Prostate gland (tissue), 2 donors: ENCODE results near the gene CNDP2. TPM values are rescaled to one million over a fixed set of nuclear protein-coding genes. Genes with fewer than 3 reads are reported as not detected.
"Not testable (repeated sequence)": the region's sequence is repeated elsewhere in the genome, so short reads cannot be mapped to it uniquely, and the experiment has no call there.

Experiments
- DNase-seq: peaks from one replicate; pipeline ENCODE4 v3.0.0-alpha.2; 2019; ENCODE audit warnings: low spot score
- H3K27ac ChIP-seq, 2 donors: fragments of 200-600 bp; sonication (generic); 2 replicates each; pipeline ENCODE4 v1.5.1; 2017 to 2019
- H3K27me3 ChIP-seq: fragments of 200-600 bp; sonication (generic); replicated peaks from 2 replicates; pipeline ENCODE4 v1.5.1; 2019; ENCODE audit not compliant: insufficient read depth
- H3K36me3 ChIP-seq, 2 donors: fragments of 200-600 bp; sonication (generic); 1 replicate in 1 of 2; 2 replicates in 1 of 2; pipeline versions ENCODE4 v1.5.1 to v1.8.1; 2017 to 2019
- H3K4me1 ChIP-seq: fragments of 200-600 bp; sonication (generic); replicated peaks from 2 replicates; pipeline ENCODE4 v1.5.1; 2019
- H3K4me3 ChIP-seq, 2 donors: fragments of 200-600 bp; sonication (generic); 2 replicates each; pipeline ENCODE4 v1.5.1; 2017 to 2019
- H3K9me3 ChIP-seq: fragments of 200-600 bp; sonication (generic); 2 replicates; pipeline ENCODE4 v1.5.1; 2017
- POLR2A ChIP-seq: fragments of 450-650 bp; IDR thresholded peaks from one replicate; pipeline ENCODE4 v1.6.1; 2016; ENCODE audit warnings: antibody characterized with exemption, mild to moderate bottlenecking
- POLR2AphosphoS5 ChIP-seq: sonication (generic); formaldehyde crosslinking; IDR thresholded peaks from one replicate; pipeline ENCODE4 v1.6.1; 2017; ENCODE audit warnings: antibody characterized with exemption
- WGBS: methylation state at CpG from one replicate; pipeline ENCODE4 v1.1.5; 2018; 5-methylcytosine and 5-hydroxymethylcytosine counted together
- intact Hi-C: fragments of 100-400 bp; cut with DNase I; formaldehyde crosslinking; loops from one replicate; pipeline ENCODE4 v1.14.2; 2022
- total RNA-seq, 2 donors: library from RNA; depleted of rRNA; stranded (reverse); fragments of >200 nt; gene quantifications; one replicate each; pipeline ENCODE4 v1.1.0, GENCODE V29; 2016
- TF ChIP-seq, protein P1 (sequence below), 4 experiments: fragments of 200-600 bp in 2 of 4; fragments of 450-650 bp in 2 of 4; sonication (generic) in 2 of 4; IDR thresholded peaks; 1 replicate in 3 of 4; 2 replicates in 1 of 4; pipeline ENCODE4 v1.5.1; 2016 to 2019; ENCODE audit warnings: antibody characterized with exemption in 4 of 4, mild to moderate bottlenecking in 2 of 4, moderate library complexity in 2 of 4

The CNDP2 gene
- total RNA-seq, 2 donors from 2014 or later: 144 to 294 TPM

DNA sequence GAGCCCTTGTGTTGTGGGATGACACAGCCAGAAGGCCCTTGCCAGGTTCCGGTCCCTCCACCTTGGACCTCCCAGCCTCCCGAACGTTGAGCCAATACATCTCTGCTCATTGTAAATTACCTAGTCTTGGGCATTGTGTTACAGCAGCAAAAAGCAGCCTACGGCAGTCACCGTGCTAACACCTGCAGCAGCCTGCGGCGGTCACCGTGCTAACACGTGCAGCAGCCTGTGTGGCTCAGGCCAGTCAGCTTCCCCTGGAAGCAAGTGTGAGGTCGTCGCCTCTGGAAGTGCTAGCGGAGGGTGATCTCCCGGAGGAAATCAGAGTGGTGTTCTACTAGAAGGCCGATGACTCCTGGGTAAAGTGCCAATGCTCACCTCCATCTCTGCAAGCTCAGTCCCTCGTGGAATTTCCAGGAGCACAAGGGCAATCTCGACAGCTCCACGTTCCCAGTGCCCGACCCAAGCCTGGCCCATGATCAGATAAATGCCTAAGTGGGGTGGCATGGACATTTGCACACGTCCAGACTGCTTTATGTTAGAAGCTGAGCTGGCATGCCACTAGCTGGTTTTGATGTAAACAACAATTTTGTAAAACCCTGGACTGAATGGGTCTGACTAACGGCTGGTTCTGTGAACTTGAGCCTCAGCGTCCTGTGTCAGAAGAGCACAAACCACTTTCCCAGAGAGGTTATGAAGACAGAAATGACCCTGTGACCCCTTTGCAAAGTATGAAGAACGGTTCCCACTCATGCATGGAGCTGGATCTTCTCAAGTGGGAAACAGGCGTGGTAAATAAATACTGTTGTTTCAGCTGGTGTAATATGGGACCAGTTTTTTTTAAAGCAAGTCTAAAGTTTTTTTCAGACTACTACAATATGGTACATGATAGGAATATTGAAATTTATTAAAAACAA lies 26.7 kb downstream of the CNDP2 start:
- DNase-seq: no peak
- H3K27me3 ChIP-seq: no peaks in the 10 kb centered on the region
- H3K27ac ChIP-seq: no peak overlapping the region
- intact Hi-C loops: no loop called here
- no peaks in the 10 kb centered on the region for H3K9me3 ChIP-seq
- TF ChIP-seq POLR2AphosphoS5: no peak
- no peak for TF ChIP-seq POLR2A
- TF ChIP-seq, protein P1, sequence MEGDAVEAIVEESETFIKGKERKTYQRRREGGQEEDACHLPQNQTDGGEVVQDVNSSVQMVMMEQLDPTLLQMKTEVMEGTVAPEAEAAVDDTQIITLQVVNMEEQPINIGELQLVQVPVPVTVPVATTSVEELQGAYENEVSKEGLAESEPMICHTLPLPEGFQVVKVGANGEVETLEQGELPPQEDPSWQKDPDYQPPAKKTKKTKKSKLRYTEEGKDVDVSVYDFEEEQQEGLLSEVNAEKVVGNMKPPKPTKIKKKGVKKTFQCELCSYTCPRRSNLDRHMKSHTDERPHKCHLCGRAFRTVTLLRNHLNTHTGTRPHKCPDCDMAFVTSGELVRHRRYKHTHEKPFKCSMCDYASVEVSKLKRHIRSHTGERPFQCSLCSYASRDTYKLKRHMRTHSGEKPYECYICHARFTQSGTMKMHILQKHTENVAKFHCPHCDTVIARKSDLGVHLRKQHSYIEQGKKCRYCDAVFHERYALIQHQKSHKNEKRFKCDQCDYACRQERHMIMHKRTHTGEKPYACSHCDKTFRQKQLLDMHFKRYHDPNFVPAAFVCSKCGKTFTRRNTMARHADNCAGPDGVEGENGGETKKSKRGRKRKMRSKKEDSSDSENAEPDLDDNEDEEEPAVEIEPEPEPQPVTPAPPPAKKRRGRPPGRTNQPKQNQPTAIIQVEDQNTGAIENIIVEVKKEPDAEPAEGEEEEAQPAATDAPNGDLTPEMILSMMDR (IDR thresholded peaks at IDR 0.05): no peak
- H3K36me3 ChIP-seq: peaks cover 0 to 14% of the 10 kb centered on the region in 2 donors
- no peaks in the 10 kb centered on the region for H3K4me1 ChIP-seq
- H3K4me3 ChIP-seq: no peak overlapping the region
- 90% methylated on average over 23 of the region's 23 CpGs for WGBS

DNA sequence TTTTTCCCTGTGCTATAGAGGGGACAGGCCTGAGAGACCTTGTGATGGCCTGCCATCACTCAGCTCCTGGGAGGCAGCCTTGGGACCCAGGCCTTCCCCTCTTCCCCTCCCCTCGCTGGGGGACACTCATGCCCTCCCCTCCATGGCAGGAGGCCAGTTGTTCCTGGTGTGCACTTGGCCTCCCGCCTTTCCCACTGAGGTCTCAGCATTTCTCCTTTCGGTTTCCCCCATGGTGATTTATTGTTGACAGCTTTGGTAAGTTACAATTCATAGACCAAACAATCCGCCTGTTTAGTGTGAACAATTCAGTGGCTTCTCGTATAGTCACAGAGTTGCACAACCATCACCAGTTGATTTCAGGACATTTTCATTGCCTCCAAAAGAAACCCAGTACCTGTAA lies 27.9 kb downstream of the CNDP2 start:
- TF ChIP-seq POLR2A (no peak), POLR2AphosphoS5 (peak; percentile 29)
- TF ChIP-seq, protein P1 (IDR thresholded peaks at IDR 0.05): no peak
- 14% methylated on average over 5 of the region's 5 CpGs for WGBS
- no peaks in the 10 kb centered on the region for H3K9me3 ChIP-seq
- no peaks in the 10 kb centered on the region for H3K27me3 ChIP-seq
- H3K4me3 ChIP-seq: no peak overlapping the region
- H3K27ac ChIP-seq: peak overlapping the region in 1 of 2 donors; percentile 10
- H3K36me3 ChIP-seq: peaks cover 0 to 3% of the 10 kb centered on the region in 2 donors
- intact Hi-C loops: no loop called here
- DNase-seq: peak; percentile 30
- no peaks in the 10 kb centered on the region for H3K4me1 ChIP-seq

DNA sequence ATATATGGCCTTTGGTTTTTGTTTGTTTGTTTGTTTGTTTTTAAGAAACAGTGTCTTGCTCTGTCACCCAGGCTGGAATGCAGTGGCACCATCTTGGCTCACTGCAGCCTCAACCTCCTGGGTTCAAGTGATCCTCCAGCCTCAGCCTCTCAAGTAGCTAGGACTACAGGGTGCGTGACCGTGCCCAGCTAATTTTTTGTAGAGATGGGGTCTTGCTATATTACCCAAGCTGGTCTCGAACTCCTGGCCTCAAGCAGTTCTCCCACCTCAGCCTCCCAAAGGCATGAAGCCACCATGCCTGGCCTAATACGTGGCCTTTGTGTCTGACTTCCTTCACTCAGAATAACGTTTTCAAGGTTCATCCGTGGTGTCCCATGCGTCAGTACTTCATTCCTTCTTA lies 28.8 kb downstream of the CNDP2 start:
- intact Hi-C loops, H3K27ac ChIP-seq, DNase-seq, H3K4me1 ChIP-seq, H3K27me3 ChIP-seq, H3K4me3 ChIP-seq, H3K9me3 ChIP-seq, H3K36me3 ChIP-seq: not testable (repeated sequence)
- WGBS: 96% methylated on average over 7 of the region's 7 CpGs

DNA sequence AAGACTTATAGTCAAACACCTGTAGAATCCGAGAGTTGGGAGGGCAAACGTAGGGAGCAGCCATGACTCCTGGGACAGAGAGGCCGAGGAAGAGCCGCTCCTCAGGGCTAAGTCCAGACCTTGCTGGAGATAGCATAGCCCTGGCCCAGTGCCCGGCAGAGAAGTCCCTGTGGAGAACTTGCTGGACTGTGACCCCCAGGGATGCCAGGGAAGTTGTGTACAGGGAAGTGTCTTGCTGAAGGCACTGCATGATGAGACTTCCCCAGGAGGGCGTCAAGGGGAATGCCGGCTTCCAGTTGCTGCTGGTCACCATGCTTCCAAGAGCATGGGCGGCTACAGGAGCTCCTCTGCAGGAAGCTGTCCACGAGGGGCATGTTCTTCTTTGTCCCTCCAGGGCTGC lies 29.6 kb downstream of the CNDP2 start:
- no peak for DNase-seq
- H3K9me3 ChIP-seq: no peaks in the 10 kb centered on the region
- no peak overlapping the region for H3K27ac ChIP-seq
- H3K36me3 ChIP-seq: no peaks in the 10 kb centered on the region
- TF ChIP-seq POLR2A (no peak), POLR2AphosphoS5 (no peak)
- TF ChIP-seq, protein P1 (IDR thresholded peaks at IDR 0.05): no peak
- intact Hi-C loops: no loop called here
- H3K4me3 ChIP-seq: no peak overlapping the region
- WGBS: 90% methylated on average over 9 of the region's 9 CpGs
- no peaks in the 10 kb centered on the region for H3K27me3 ChIP-seq
- no peaks in the 10 kb centered on the region for H3K4me1 ChIP-seq

DNA sequence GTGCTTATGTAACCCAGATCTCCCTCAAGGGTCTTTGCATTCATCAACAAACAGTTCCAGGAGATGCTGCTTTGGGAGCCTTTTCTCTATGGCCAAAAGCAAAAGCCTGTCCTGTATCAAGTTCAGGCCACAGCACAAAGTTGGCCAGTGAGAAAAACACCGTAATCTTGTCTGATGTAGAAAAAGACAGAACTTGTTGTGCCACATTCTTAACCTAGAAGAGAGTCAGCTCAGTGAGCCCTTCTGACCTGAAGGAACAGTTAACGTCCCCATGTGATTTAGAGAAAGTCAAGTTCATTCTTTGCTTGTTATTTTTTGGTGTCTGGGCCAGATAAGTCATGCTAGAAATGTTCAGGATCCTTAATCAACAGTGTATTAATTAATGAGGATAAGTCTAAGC lies 30.3 kb downstream of the CNDP2 start:
- Histone ChIP-seq H3K27ac (no peak overlapping the region), H3K9me3 (no peaks in the 10 kb centered on the region), H3K36me3 (no peaks in the 10 kb centered on the region), H3K4me3 (no peak overlapping the region), H3K4me1 (no peaks in the 10 kb centered on the region), H3K27me3 (no peaks in the 10 kb centered on the region)
- no peak for DNase-seq
- TF ChIP-seq, protein P1 (IDR thresholded peaks at IDR 0.05): no peak
- TF ChIP-seq POLR2A (no peak), POLR2AphosphoS5 (no peak)
- 21% methylated on average over 2 of the region's 2 CpGs for WGBS
- intact Hi-C loops: no loop called here
